Ascending aorta (tissue), 2 donors: ENCODE results near the gene CCDC7. TPM values are rescaled to one million over a fixed set of nuclear protein-coding genes. Genes with fewer than 3 reads are reported as not detected.
"Not testable (repeated sequence)": the region's sequence is repeated elsewhere in the genome, so short reads cannot be mapped to it uniquely, and the experiment has no call there.

ENCODE experiments used
- DNase-seq, 2 donors: peaks; one replicate each; pipeline ENCODE4 v3.0.0-alpha.2; 2019; ENCODE audit warnings: low spot score in 2 of 2
- H3K27ac ChIP-seq, 2 donors: fragments of 200-600 bp; sonication (generic); one replicate each; pipeline ENCODE4 v1.5.1; 2016 to 2017; ENCODE audit warnings: mild to moderate bottlenecking in 1 of 2
- H3K27me3 ChIP-seq: fragments of 200-600 bp; sonication (generic); one replicate; pipeline ENCODE4 v1.5.1; 2017
- H3K36me3 ChIP-seq, 2 donors: fragments of 200-600 bp; sonication (generic); one replicate each; pipeline ENCODE4 v1.5.1; 2016
- H3K4me1 ChIP-seq, 2 donors: fragments of 200-600 bp; sonication (generic); one replicate each; pipeline ENCODE4 v1.5.1; 2016 to 2017; ENCODE audit warnings: mild to moderate bottlenecking in 1 of 2
- H3K4me3 ChIP-seq, 2 donors: fragments of 200-600 bp; sonication (generic); one replicate each; pipeline ENCODE4 v1.5.1; 2016 to 2017; ENCODE audit warnings: mild to moderate bottlenecking in 1 of 2
- H3K9me3 ChIP-seq, 2 donors: fragments of 200-600 bp; sonication (generic); one replicate each; pipeline ENCODE4 v1.5.1; 2016
- intact Hi-C: fragments of 100-400 bp; cut with DNase I; formaldehyde crosslinking; loops from one replicate; pipeline ENCODE4 v1.15.1; 2023
- total RNA-seq: library from RNA; depleted of rRNA; stranded (reverse); fragments of >200 nt; gene quantifications from one replicate; pipeline ENCODE4 v1.1.0, GENCODE V29; 2016
- TF ChIP-seq, protein P1 (sequence below), 3 experiments: fragments of 200-600 bp in 2 of 3; fragments of 450-650 bp in 1 of 3; sonication (generic) in 2 of 3; IDR thresholded peaks; one replicate each; pipeline ENCODE4 v1.5.1; 2016 to 2019; ENCODE audit warnings: antibody characterized with exemption in 3 of 3, mild to moderate bottlenecking in 1 of 3, moderate library complexity in 1 of 3

The CCDC7 gene
- total RNA-seq, 1 donor from 2014 or later = 56.9 TPM

DNA sequence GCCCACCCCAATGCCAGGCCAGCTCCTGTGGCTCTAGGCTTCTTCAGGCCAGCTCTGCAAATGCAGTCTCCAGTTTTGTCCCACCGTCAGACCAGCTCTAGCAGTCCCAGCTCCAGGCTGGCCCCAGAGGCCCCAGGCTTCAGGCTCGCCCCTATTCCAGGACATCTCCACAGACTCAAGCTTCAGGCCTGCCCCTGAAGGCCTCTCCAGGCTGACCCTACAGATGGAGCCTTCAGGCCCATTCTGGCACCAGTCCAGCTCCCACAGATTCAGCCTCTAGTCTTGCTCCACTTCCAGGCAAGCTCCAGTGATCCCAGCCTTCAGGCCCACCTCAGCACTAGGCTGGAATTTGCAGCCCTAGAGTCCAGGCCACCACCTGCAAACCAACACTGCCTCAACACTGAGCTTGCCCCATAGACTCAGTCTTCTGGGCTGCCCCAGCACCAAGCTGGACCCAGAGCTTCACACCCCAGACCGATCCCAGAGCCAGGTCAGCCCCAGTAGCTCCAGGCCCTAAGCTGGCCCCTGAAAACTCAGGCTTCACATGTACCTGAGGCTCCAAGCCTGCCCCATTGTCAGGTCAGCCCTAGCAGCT is 341.8 kb downstream of the CCDC7 start:
- H3K27ac ChIP-seq = no peak overlapping the region
- H3K4me3 ChIP-seq = no peak overlapping the region
- H3K9me3 ChIP-seq = peaks cover 0 to 7% of the 10 kb centered on the region in 2 donors
- H3K27me3 ChIP-seq = no peaks in the 10 kb centered on the region
- DNase-seq = no peak
- TF ChIP-seq, protein P1, sequence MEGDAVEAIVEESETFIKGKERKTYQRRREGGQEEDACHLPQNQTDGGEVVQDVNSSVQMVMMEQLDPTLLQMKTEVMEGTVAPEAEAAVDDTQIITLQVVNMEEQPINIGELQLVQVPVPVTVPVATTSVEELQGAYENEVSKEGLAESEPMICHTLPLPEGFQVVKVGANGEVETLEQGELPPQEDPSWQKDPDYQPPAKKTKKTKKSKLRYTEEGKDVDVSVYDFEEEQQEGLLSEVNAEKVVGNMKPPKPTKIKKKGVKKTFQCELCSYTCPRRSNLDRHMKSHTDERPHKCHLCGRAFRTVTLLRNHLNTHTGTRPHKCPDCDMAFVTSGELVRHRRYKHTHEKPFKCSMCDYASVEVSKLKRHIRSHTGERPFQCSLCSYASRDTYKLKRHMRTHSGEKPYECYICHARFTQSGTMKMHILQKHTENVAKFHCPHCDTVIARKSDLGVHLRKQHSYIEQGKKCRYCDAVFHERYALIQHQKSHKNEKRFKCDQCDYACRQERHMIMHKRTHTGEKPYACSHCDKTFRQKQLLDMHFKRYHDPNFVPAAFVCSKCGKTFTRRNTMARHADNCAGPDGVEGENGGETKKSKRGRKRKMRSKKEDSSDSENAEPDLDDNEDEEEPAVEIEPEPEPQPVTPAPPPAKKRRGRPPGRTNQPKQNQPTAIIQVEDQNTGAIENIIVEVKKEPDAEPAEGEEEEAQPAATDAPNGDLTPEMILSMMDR (IDR thresholded peaks at IDR 0.05) = no peak
- H3K4me1 ChIP-seq = no peaks in the 10 kb centered on the region
- intact Hi-C loops = no loop called here
- H3K36me3 ChIP-seq = no peaks in the 10 kb centered on the region

DNA sequence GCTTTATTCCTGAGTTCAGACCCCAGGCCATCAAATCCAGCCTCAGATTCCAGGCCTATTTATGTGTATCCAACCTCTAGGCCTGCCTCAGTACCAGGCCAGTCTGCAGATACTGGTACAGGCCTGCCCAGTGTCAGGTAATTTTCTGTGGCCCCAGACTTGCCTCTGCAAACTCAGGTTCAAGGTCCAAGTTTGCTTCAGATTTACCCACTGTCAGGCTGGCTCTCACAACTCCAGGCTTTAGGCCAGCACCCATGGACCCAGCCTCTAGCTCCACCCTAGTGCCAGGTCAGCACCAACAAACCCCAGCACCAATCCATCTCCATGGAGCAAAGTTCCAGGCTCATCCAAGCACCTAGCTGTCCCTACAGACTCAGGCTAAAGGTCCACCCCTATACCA is 342.4 kb downstream of the CCDC7 start:
- TF ChIP-seq, protein P1 (IDR thresholded peaks at IDR 0.05) = no peak
- H3K36me3 ChIP-seq = no peaks in the 10 kb centered on the region
- no peaks in the 10 kb centered on the region for H3K27me3 ChIP-seq
- no peak for DNase-seq
- no peak overlapping the region for H3K4me3 ChIP-seq
- no peaks in the 10 kb centered on the region for H3K4me1 ChIP-seq
- intact Hi-C loops = no loop called here
- H3K9me3 ChIP-seq = peaks cover 0 to 7% of the 10 kb centered on the region in 2 donors
- H3K27ac ChIP-seq = no peak overlapping the region

DNA sequence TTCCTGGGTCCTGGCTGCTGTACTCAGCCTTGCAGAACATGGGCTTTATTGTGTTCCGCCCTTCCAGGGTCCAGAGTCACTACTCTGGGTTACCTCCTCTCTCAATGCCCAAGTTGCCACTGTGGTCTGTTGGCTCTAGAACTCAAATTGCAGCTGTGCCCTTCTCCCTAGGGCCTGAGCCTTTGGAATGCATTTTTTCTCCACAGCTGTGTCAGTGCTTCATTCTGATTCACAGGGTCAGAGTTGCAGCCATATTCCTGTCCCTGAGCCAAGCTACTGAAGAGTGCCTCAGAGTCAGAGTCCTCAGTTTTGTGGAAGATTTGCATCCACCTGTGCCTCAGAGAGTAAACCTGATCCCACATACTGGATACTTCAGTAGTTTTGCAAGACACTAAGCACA is 344.5 kb downstream of the CCDC7 start:
- no peaks in the 10 kb centered on the region for H3K4me1 ChIP-seq
- H3K4me3 ChIP-seq = no peak overlapping the region
- DNase-seq = no peak
- H3K36me3 ChIP-seq = no peaks in the 10 kb centered on the region
- H3K27ac ChIP-seq = no peak overlapping the region
- TF ChIP-seq, protein P1 (IDR thresholded peaks at IDR 0.05) = no peak
- intact Hi-C loops = no loop called here
- H3K9me3 ChIP-seq = peaks cover 0 to 7% of the 10 kb centered on the region in 2 donors
- H3K27me3 ChIP-seq = no peaks in the 10 kb centered on the region

DNA sequence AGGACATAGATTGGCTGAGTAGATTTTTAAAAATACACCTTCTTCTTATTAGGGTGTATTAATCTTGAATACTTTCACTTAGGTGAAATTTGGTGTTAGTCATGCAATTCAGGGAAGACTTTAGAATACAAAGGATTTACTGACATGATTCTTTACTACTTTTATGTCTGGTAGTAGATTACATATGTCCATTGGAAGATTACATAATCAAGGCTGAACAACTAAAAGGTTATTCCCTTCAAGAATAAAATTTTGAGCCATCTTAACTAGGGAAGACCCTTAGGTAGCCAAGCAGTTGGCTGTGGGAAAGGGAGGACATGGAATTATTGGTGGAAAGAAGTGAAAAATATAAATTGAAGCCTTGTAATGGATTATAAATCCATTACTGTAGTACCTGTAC is 347.1 kb downstream of the CCDC7 start:
- TF ChIP-seq, protein P1 (IDR thresholded peaks at IDR 0.05) = no peak
- no peak overlapping the region for H3K27ac ChIP-seq
- H3K4me1 ChIP-seq = no peaks in the 10 kb centered on the region

DNA sequence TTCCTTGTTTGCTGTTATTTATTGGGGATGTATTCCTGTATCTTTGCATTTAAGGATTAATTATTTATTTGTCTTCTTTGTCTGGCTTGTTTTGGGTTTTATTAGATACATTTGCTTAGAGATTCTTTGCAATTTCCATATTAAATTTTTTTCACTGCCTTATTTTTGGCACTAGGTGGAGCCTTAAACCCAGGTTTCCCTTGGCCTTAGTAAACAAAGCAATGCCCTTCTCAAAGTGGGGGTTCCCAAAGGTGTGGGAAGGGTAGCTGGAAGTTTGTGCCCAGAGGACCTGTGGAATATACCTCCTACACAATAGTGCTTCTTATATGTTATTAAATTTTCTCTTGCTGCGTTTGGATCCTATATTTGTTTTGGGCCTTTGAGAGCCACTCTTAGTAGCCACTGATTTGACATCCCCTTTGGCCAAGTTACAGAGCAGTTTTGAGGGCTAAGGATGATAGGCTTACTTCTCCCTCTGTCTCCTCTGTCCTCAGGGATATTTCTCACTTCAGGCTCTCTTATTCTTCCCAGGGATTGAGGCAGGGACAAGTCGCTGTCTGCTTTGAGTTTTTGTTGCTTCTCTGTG is 349.8 kb downstream of the CCDC7 start:
- Histone ChIP-seq H3K4me3 (no peak overlapping the region), H3K36me3 (no peaks in the 10 kb centered on the region), H3K9me3 (no peaks in the 10 kb centered on the region), H3K27ac (no peak overlapping the region), H3K4me1 (no peaks in the 10 kb centered on the region), H3K27me3 (no peaks in the 10 kb centered on the region)
- TF ChIP-seq, protein P1 (IDR thresholded peaks at IDR 0.05) = peak; percentile 45 to 78 (median 57)
- no peak for DNase-seq
- intact Hi-C loops = loop anchor here (1.0 kb wide), 1 partner anchor 213 kb away; no protein-coding TSS in a partner anchor

More for the DNA sequence above, 347.1 kb downstream of the CCDC7 start:
- no peak for DNase-seq
- Histone ChIP-seq H3K36me3 (no peaks in the 10 kb centered on the region), H3K9me3 (no peaks in the 10 kb centered on the region), H3K4me3 (no peak overlapping the region), H3K27me3 (no peaks in the 10 kb centered on the region)
- intact Hi-C loops = no loop called here

DNA sequence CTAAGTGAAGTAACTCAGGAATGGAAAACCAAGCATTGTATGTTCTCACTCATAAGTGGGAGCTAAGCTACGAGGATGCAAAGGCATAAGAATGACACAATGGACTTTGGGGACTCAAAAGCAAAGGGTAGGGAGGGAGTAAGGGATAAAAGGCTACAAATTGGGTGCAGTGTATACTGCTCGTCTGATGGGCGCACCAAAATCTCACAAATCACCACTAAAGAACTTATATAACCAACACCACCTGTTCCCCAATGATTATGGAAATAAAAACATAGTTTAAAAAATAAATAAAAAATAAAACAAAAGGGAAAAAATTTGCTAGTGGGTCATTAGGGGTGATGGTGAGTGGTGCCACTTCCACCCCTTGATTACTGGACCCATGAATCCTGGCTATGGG is 351.5 kb downstream of the CCDC7 start:
- H3K9me3 ChIP-seq, H3K4me1 ChIP-seq, H3K4me3 ChIP-seq, intact Hi-C loops, H3K27me3 ChIP-seq, DNase-seq, H3K27ac ChIP-seq, H3K36me3 ChIP-seq: not testable (repeated sequence)
